Adrenal gland (tissue), 12 donors: ENCODE data around the gene RNASEL. TPM values are rescaled to one million over a fixed set of nuclear protein-coding genes. Genes with fewer than 3 reads are reported as not detected.
"Not testable (repeated sequence)": the region's sequence is repeated elsewhere in the genome, so short reads cannot be mapped to it uniquely, and the experiment has no call there.

ENCODE experiments used
- DNase-seq, 7 donors: peaks; one replicate each; pipeline ENCODE4 v3.0.0-alpha.2; 2019 to 2020
- H3K27ac ChIP-seq, 5 donors: fragments of 200-600 bp; sonication (generic) in 4 of 5; 1 replicate in 3 of 5; 2 replicates in 2 of 5; pipeline versions ENCODE4 v1.5.1 to v1.8.0; 2016 to 2020; ENCODE audit warnings: mild to moderate bottlenecking in 1 of 5
- H3K27me3 ChIP-seq: fragments of 200-600 bp; 2 replicates; pipeline ENCODE4 v1.8.0; 2021
- H3K36me3 ChIP-seq, 2 donors: fragments of 200-600 bp; replicated peaks in 1 of 2; 1 replicate in 1 of 2; 2 replicates in 1 of 2; pipeline versions ENCODE4 v1.5.1 to v1.8.0; 2018 to 2022
- H3K4me1 ChIP-seq, 2 donors: fragments of 200-600 bp; replicated peaks in 1 of 2; 1 replicate in 1 of 2; 2 replicates in 1 of 2; pipeline versions ENCODE4 v1.5.1 to v1.8.0; 2018 to 2021
- H3K4me3 ChIP-seq, 4 donors: fragments of 200-600 bp; sonication (generic) in 3 of 4; one replicate each; pipeline ENCODE4 v1.5.1; 2016 to 2018
- H3K9me3 ChIP-seq, 3 donors: fragments of 200-600 bp; sonication (generic) in 1 of 3; replicated peaks in 1 of 3; 1 replicate in 2 of 3; 2 replicates in 1 of 3; pipeline versions ENCODE4 v1.5.1 to v1.8.0; 2016 to 2021
- CTCF ChIP-seq, 6 experiments: fragments of 450-650 bp in 4 of 6; fragments of 200-600 bp in 2 of 6; sonication (generic) in 1 of 6; IDR thresholded peaks; 1 replicate in 5 of 6; 2 replicates in 1 of 6; pipeline versions ENCODE4 v1.5.1 to v1.8.0; 2016 to 2021; ENCODE audit warnings: antibody characterized with exemption in 6 of 6, mild to moderate bottlenecking in 2 of 6, moderate library complexity in 1 of 6
- POLR2A ChIP-seq, 2 donors: fragments of 450-650 bp; IDR thresholded peaks; one replicate each; pipeline ENCODE4 v1.6.1; 2017; ENCODE audit warnings: antibody characterized with exemption in 2 of 2, mild to moderate bottlenecking in 2 of 2, moderate library complexity in 1 of 2
- WGBS, 4 donors: extraction: QIAGEN DNeasy Blood & Tissue Kit in 2 of 4; methylation state at CpG; one replicate each; pipeline versions ENCODE4 v1.1.5 to v1.1.7; 2013 to 2017; 5-methylcytosine and 5-hydroxymethylcytosine counted together
- intact Hi-C, 2 donors: fragments of 100-400 bp; cut with DNase I; formaldehyde crosslinking; loops; one replicate each; pipeline versions ENCODE4 v1.14.1 to v1.15.0; 2022 to 2023
- polyA plus RNA-seq, 3 donors: library from polyadenylated mRNA; stranded (reverse); fragments of 200-250 nt in 2 of 3; fragments of 350-450 nt in 1 of 3; fragmentation: Illumina TruSeq in 1 of 3; extraction: RNeasy Lipid Tissue Mini Kit (QIAGEN cat#74804) in 1 of 3; gene quantifications; one replicate each; pipeline ENCODE4 v1.2.3, GENCODE V29; 2013 to 2014
- total RNA-seq, 9 donors: library from RNA; depleted of rRNA in 4 of 9; stranded (reverse); fragments of >200 nt in 4 of 9; fragments of 120-200 nt in 1 of 9; fragmentation: NEBNext Ultra II Directional in 1 of 9; extraction: Animal tissue kit (Norgen Biotek cat#: 25700) in 1 of 9; gene quantifications; one replicate each; pipeline versions ENCODE4 v1.1.0 to v1.2.4, GENCODE V29; 2013 to 2023
- donor health status: healthy with polysubstance abuse.
- donor health status: Bipolar disorder and iron deficiency.
- donor health status: DM: yes; HTN: yes; CAD: no.
- donor health status: DM: no; HTN: no; CAD: no.
- donor health status: DM: no; HTN: no; CAD: no.
- donor health status: DM: yes; HTN: yes; CAD: no.

RNASEL gene
- total and polyA plus RNA-seq, 12 donors, result 3.5 to 24.3 (median 11.7) TPM

- intact Hi-C loops, result no loop called here
- 26 to 44% (median 37%) methylated on average over 1 of the region's 1 CpG for WGBS, 4 donors
These were observed 39.2 kb downstream of the RNASEL start for GRCh38 chr1:182549811-182550210.

GRCh38 chr1:182549346-182549745 lies 39.7 kb downstream of the RNASEL start:
- no peaks in the 10 kb centered on the region for H3K36me3 ChIP-seq
- TF ChIP-seq POLR2A (IDR thresholded peaks at IDR 0.05) (no peak), CTCF (IDR thresholded peaks at IDR 0.05) (no peak)
- intact Hi-C loops, result no loop called here
- no peaks in the 10 kb centered on the region for H3K4me1 ChIP-seq
- H3K27ac ChIP-seq, result no peak overlapping the region
- peaks cover 4% of the 10 kb centered on the region for H3K27me3 ChIP-seq
- DNase-seq, result no peak
- H3K9me3 ChIP-seq, result no peaks in the 10 kb centered on the region
- no peak overlapping the region for H3K4me3 ChIP-seq

More at GRCh38 chr1:182549811-182550210, 39.2 kb downstream of the RNASEL start:
- H3K4me3 ChIP-seq, result no peak overlapping the region
- no peak overlapping the region for H3K27ac ChIP-seq
- no peaks in the 10 kb centered on the region for H3K9me3 ChIP-seq
- DNase-seq, result no peak
- H3K36me3 ChIP-seq, result no peaks in the 10 kb centered on the region
- H3K4me1 ChIP-seq, result no peaks in the 10 kb centered on the region
- TF ChIP-seq CTCF (IDR thresholded peaks at IDR 0.05), result no peak
- TF ChIP-seq POLR2A (IDR thresholded peaks at IDR 0.05), result no peak
- peaks cover 4% of the 10 kb centered on the region for H3K27me3 ChIP-seq

GRCh38 chr1:182533896-182534295 lies 55.2 kb downstream of the RNASEL start:
- H3K27ac ChIP-seq, result no peak overlapping the region
- H3K4me1 ChIP-seq, result no peaks in the 10 kb centered on the region
- H3K4me3 ChIP-seq, result no peak overlapping the region
- peaks cover 3% of the 10 kb centered on the region for H3K27me3 ChIP-seq
- DNase-seq, result no peak
- no peak for TF ChIP-seq POLR2A (IDR thresholded peaks at IDR 0.05)
- 96 to 99% (median 97%) methylated on average over 2 of the region's 2 CpGs for WGBS, 4 donors
- intact Hi-C loops, result no loop called here
- no peaks in the 10 kb centered on the region for H3K9me3 ChIP-seq
- no peaks in the 10 kb centered on the region for H3K36me3 ChIP-seq

GRCh38 chr1:182528206-182528605 lies 60.9 kb downstream of the RNASEL start:
- DNase-seq, H3K4me1 ChIP-seq, H3K4me3 ChIP-seq, H3K27me3 ChIP-seq, H3K9me3 ChIP-seq, H3K27ac ChIP-seq, intact Hi-C loops, H3K36me3 ChIP-seq: not testable (repeated sequence)
- WGBS, 4 donors, result 63 to 84% (median 78%) methylated on average over 5 of the region's 5 CpGs

- H3K4me1 ChIP-seq, result no peaks in the 10 kb centered on the region
- H3K4me3 ChIP-seq, result no peak overlapping the region
- peaks cover 0 to 5% (median 0%) of the 10 kb centered on the region in 3 donors for H3K9me3 ChIP-seq
- no peaks in the 10 kb centered on the region for H3K36me3 ChIP-seq
- H3K27ac ChIP-seq, result no peak overlapping the region
- intact Hi-C loops, result no loop called here
- no peak for DNase-seq
- 70 to 76% (median 73%) methylated on average over 2 of the region's 2 CpGs for WGBS, 4 donors
- TF ChIP-seq POLR2A (IDR thresholded peaks at IDR 0.05) (no peak), CTCF (IDR thresholded peaks at IDR 0.05) (no peak)
- peaks cover 3% of the 10 kb centered on the region for H3K27me3 ChIP-seq
These were observed 61.4 kb downstream of the RNASEL start for GRCh38 chr1:182527680-182528079.
